Lung (tissue), 12 donors: ENCODE results near the gene ZSWIM8. TPM values are rescaled to one million over a fixed set of nuclear protein-coding genes. Genes with fewer than 3 reads are reported as not detected.

ENCODE experiments used
- ATAC-seq: fragments of 200-7000 bp; cut with Tn5 transposase; one replicate; pipeline ENCODE4 v1.9.1; 2020; ENCODE audit warnings: moderate number of reproducible peaks; ENCODE audit not compliant: insufficient read depth, low FRiP score
- DNase-seq, 3 donors: peaks; one replicate each; pipeline ENCODE4 v3.0.0-alpha.2; 2013 to 2017
- H3K27ac ChIP-seq, 2 donors: one replicate each; pipeline ENCODE4 v1.5.1; 2013; ENCODE audit warnings: mild to moderate bottlenecking in 2 of 2, moderate library complexity in 2 of 2, control low read depth in 1 of 2, inconsistent platforms in 1 of 2, low read depth in 1 of 2, low read length in 1 of 2
- H3K27me3 ChIP-seq, 3 donors: one replicate each; pipeline ENCODE4 v1.5.1; 2013; ENCODE audit warnings: low read length in 2 of 3; ENCODE audit not compliant: control insufficient read depth in 3 of 3, insufficient read depth in 3 of 3
- H3K36me3 ChIP-seq, 4 donors: one replicate each; pipeline ENCODE4 v1.5.1; 2013; ENCODE audit warnings: low read length in 4 of 4, mild to moderate bottlenecking in 1 of 4, moderate library complexity in 1 of 4; ENCODE audit not compliant: control insufficient read depth in 4 of 4, insufficient read depth in 4 of 4
- H3K4me1 ChIP-seq, 5 donors: one replicate each; pipeline ENCODE4 v1.5.1; 2013; ENCODE audit warnings: low read length in 5 of 5, mild to moderate bottlenecking in 2 of 5, moderate library complexity in 1 of 5; ENCODE audit not compliant: control insufficient read depth in 5 of 5, insufficient read depth in 5 of 5
- H3K4me3 ChIP-seq: one replicate; pipeline ENCODE4 v1.5.1; 2013; ENCODE audit warnings: mild to moderate bottlenecking, control low read depth, moderate library complexity
- H3K9ac ChIP-seq, 2 donors: one replicate each; pipeline ENCODE4 v1.5.1; 2013; ENCODE audit warnings: low read length in 2 of 2, control low read depth in 1 of 2; ENCODE audit not compliant: insufficient read depth in 1 of 2
- H3K9me3 ChIP-seq, 4 donors: one replicate each; pipeline ENCODE4 v1.5.1; 2013; ENCODE audit warnings: low read length in 3 of 4, mild to moderate bottlenecking in 1 of 4, moderate library complexity in 1 of 4; ENCODE audit not compliant: control insufficient read depth in 4 of 4, insufficient read depth in 3 of 4
- WGBS, 2 donors: extraction: QIAGEN DNeasy Blood & Tissue Kit; methylation state at CpG; one replicate each; pipeline ENCODE4 v1.1.7; 2013; 5-methylcytosine and 5-hydroxymethylcytosine counted together
- polyA plus RNA-seq, 2 donors: library from polyadenylated mRNA; stranded (reverse); fragments of 200-250 nt; gene quantifications; one replicate each; pipeline ENCODE4 v1.2.1, GENCODE V29; 2013
- total RNA-seq, 2 donors: library from RNA; depleted of rRNA in 1 of 2; stranded (reverse); fragments of >200 nt in 1 of 2; gene quantifications; one replicate each; pipeline ENCODE4 v1.2.1, GENCODE V29; 2014 to 2021
- TF ChIP-seq, protein P1 (sequence below): IDR thresholded peaks from 2 replicates; pipeline ENCODE4 v1.5.1; 2012; ENCODE audit warnings: mild to moderate bottlenecking; ENCODE audit errors: control extremely low read depth, extremely low read depth
- donor health status: control.
- donor health status: control.
- donor health status: Bipolar disorder and iron deficiency.
- donor health status: healthy.
- donor health status: DM: yes; HTN: yes; CAD: no.

The ZSWIM8 gene
- total and polyA plus RNA-seq, 4 donors = 70.3 to 113 (median 93.1) TPM

DNA sequence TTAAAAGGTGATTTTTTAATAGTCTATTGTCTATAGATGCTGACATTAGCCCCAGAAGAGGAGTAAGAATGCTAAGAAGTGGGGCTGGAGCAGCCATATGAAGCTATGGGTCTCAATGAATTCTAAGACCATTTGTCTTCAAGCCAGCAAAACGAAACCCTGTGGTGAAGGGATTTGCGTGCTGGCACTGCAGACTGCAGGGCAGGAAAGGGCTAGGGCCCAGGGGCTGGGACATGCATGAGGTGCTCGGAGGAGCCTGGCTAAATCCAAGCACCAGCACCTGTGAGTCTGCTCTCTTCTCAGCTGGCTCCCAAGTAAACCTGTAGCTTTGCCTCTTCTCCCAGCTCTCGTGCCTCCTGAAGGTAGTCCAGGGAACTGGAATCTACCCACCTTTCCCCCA, 27.3 kb downstream of the ZSWIM8 start:
- Histone ChIP-seq H3K27me3 (no peaks in the 10 kb centered on the region), H3K4me3 (no peak overlapping the region), H3K36me3 (peaks cover 0 to 28% (median 7%) of the 10 kb centered on the region in 4 donors), H3K9me3 (no peaks in the 10 kb centered on the region), H3K9ac (no peak overlapping the region), H3K27ac (no peak overlapping the region), H3K4me1 (peaks cover 0 to 4% (median 0%) of the 10 kb centered on the region in 5 donors)
- TF ChIP-seq, protein P1, sequence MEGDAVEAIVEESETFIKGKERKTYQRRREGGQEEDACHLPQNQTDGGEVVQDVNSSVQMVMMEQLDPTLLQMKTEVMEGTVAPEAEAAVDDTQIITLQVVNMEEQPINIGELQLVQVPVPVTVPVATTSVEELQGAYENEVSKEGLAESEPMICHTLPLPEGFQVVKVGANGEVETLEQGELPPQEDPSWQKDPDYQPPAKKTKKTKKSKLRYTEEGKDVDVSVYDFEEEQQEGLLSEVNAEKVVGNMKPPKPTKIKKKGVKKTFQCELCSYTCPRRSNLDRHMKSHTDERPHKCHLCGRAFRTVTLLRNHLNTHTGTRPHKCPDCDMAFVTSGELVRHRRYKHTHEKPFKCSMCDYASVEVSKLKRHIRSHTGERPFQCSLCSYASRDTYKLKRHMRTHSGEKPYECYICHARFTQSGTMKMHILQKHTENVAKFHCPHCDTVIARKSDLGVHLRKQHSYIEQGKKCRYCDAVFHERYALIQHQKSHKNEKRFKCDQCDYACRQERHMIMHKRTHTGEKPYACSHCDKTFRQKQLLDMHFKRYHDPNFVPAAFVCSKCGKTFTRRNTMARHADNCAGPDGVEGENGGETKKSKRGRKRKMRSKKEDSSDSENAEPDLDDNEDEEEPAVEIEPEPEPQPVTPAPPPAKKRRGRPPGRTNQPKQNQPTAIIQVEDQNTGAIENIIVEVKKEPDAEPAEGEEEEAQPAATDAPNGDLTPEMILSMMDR = no peak
- DNase-seq (no peak), ATAC-seq (no peak)
- 91 to 93% methylated on average over 4 of the region's 4 CpGs for WGBS, 2 donors

DNA sequence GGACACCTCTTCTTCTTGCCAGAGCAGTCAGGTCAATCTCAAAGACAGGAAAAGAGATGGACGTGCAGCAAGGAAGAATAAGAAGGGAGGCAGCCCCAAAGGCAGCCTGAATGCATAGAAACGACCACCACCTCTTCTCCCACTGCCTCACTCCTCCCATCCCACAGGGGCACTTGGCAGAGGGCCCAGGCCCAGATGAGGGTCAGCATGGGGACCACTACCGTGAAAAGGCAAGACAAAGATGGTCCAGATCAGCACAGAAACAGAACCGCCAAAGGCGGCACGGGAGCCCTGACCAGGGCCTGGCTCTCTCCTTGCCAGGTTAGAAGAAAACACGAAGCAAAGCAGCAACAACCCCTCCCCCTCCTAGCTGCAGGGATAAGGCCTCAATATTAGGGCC, 27.9 kb downstream of the ZSWIM8 start:
- H3K36me3 ChIP-seq = peaks cover 0 to 27% (median 3%) of the 10 kb centered on the region in 4 donors
- ATAC-seq (no peak), DNase-seq (no peak)
- TF ChIP-seq, protein P1 = no peak
- H3K4me1 ChIP-seq = peaks cover 0 to 4% (median 0%) of the 10 kb centered on the region in 5 donors
- no peaks in the 10 kb centered on the region for H3K9me3 ChIP-seq
- no peaks in the 10 kb centered on the region for H3K27me3 ChIP-seq
- no peak overlapping the region for H3K27ac ChIP-seq
- H3K9ac ChIP-seq = no peak overlapping the region
- H3K4me3 ChIP-seq = no peak overlapping the region
- WGBS, 2 donors = 87% methylated on average over 7 of the region's 7 CpGs

DNA sequence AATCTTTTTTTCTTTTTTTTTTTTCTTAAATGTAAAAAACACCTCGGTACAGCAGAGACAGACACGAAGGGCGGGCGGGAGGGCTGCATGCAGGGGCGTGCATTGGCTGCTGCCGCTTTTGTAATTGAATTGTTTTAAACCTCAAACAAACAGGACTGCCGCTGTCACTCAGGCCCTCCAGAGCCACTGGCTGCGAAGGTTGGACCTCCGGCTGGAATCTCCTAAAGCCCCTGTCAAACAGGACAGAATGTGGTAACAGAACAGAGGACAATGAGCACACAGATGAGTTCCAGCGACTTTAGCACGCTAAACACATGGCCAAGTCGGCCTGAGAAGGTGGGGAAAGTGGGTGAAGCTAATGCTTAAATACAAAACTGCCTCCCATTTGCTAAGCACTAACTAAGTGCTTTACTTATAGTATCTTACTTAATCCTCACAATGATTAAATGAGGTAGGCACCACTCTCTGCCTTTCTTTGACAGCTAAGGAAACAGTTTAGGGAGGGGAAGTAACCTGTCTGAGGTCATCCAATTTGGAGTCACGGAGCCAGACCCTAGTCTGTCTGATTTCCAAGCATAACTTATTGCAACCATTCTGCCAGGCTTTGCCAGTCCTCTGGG, 29.0 kb downstream of the ZSWIM8 start:
- Histone ChIP-seq H3K27me3 (no peaks in the 10 kb centered on the region), H3K36me3 (peaks cover 0 to 27% (median 1%) of the 10 kb centered on the region in 4 donors), H3K9me3 (no peaks in the 10 kb centered on the region), H3K4me3 (no peak overlapping the region), H3K27ac (no peak overlapping the region), H3K4me1 (peaks cover 0 to 4% (median 0%) of the 10 kb centered on the region in 5 donors), H3K9ac (no peak overlapping the region)
- DNase-seq (no peak), ATAC-seq (no peak)
- 88 to 92% methylated on average over 13 of the region's 13 CpGs for WGBS, 2 donors
- TF ChIP-seq, protein P1 = no peak
